A673 (cell line): ENCODE data around the gene SRPX.

Experiments
- CTCF ChIP-seq: fragments of 300-800, 200-600 bp; sonication (generic); conservative IDR thresholded peaks from 2 replicates; pipeline ENCODE4 v1.5.1; 2017; ENCODE audit warnings: low read depth, mild to moderate bottlenecking, antibody characterized with exemption, low read length, moderate library complexity, mixed read lengths
- EZH2 ChIP-seq: fragments of 200-600 bp; sonication (generic); IDR thresholded peaks from 2 replicates; pipeline ENCODE4 v1.6.1; 2017; ENCODE audit warnings: borderline replicate concordance, low read depth, mild to moderate bottlenecking, mixed read lengths, antibody characterized with exemption, low read length; ENCODE audit not compliant: poor library complexity, severe bottlenecking

GRCh38 chrX:38109042-38109898 is 111.4 kb downstream of the SRPX start:
- TF ChIP-seq CTCF (no peak), EZH2 (no peak)
